Central memory CD8-positive, alpha-beta T cell (primary cell): ENCODE data around the gene TFAP2C.
"Not testable (repeated sequence)": the region's sequence is repeated elsewhere in the genome, so short reads cannot be mapped to it uniquely, and the experiment has no call there.

Experiments used
- ATAC-seq: fragments of 150-1000 bp; cut with Tn5 transposase; replicated peaks from 2 replicates; pipeline ENCODE4 v1.10.0; 2022; ENCODE audit warnings: mild to moderate bottlenecking, moderate FRiP score, moderate number of reproducible peaks; ENCODE audit not compliant: poor library complexity, severe bottlenecking; ENCODE audit errors: extremely low read depth
- DNase-seq, 2 donors: peaks; one replicate each; pipeline ENCODE4 v3.0.0; 2021; ENCODE audit warnings: low spot score in 2 of 2
- H3K27ac Mint-ChIP-seq: one replicate; pipeline ENCODE4 v1.8.0; 2022; ENCODE audit warnings: low read depth, mild to moderate bottlenecking, moderate library complexity, mixed read lengths
- H3K27me3 Mint-ChIP-seq: one replicate; pipeline ENCODE4 v1.8.0; 2022; ENCODE audit warnings: mixed read lengths
- H3K36me3 Mint-ChIP-seq: one replicate; pipeline ENCODE4 v1.8.0; 2022; ENCODE audit warnings: mild to moderate bottlenecking, moderate library complexity, mixed read lengths; ENCODE audit not compliant: insufficient read depth
- H3K4me1 Mint-ChIP-seq: one replicate; pipeline ENCODE4 v1.8.0; 2022; ENCODE audit warnings: mixed read lengths
- H3K4me3 Mint-ChIP-seq: one replicate; pipeline ENCODE4 v1.8.0; 2022; ENCODE audit warnings: mild to moderate bottlenecking, moderate library complexity, mixed read lengths
- H3K9me3 Mint-ChIP-seq: one replicate; pipeline ENCODE4 v1.8.0; 2022; ENCODE audit warnings: mixed read lengths

Gene TFAP2C

DNA sequence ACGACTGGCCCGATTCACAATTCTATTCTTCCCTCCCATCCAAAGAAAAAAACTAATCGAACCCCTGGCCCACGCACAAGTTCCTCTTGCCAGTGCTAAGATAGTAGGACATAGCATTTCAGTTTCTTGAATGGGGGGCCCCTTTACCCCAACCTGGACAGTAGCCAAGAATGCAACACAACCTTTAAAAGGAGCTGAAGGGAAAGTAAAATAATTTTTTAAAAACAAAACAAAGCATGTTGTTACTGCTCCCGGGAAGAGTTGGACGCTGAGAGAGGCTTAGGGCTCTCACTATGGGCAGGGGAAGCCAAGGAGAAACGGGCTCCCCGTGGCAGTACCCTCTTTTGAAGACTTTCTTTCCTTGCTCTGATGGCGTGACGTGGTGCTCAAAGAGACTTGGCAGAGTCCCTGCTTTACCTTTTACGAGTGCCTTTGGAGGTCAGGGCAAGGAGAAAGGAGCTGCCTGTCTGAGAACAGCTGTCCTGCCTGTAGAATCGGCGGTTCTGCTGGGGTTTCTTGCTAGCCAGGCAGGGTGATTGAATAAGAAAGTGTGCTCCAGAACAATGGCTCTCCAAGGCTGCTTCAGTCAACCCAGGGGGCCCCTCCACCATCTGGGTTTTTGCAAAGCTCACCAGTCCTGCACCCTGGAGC, 5.8 kb downstream of the TFAP2C start:
- no peak for DNase-seq
- Mint-ChIP-seq H3K4me3 (no peak overlapping the region), H3K36me3 (no peaks in the 10 kb centered on the region), H3K27me3 (peaks cover 48% of the 10 kb centered on the region), H3K9me3 (no peaks in the 10 kb centered on the region), H3K4me1 (no peaks in the 10 kb centered on the region), H3K27ac (no peak overlapping the region)
- ATAC-seq: no peak

DNA sequence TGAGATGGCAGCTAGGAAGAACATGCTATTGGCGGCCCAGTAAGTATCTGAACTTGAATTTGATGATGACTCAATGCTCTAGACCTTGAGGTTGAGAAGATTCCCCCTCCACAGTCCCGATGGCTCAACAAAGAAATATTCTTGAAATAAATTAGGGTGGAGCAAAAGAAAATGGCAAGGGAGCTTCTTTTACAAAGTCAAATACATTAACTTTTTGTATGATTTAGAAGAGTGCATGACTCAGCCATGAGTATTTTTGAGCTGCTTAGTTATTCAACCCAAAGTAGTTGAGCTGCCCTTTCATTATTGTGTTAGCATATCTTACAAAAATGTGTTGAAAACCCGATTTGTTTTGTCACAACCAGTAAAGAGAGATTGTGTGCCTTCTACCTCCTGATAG, 7.6 kb downstream of the TFAP2C start:
- no peak for DNase-seq
- Mint-ChIP-seq H3K27me3 (peaks cover 44% of the 10 kb centered on the region), H3K4me1 (no peaks in the 10 kb centered on the region), H3K4me3 (no peak overlapping the region), H3K9me3 (no peaks in the 10 kb centered on the region), H3K27ac (no peak overlapping the region), H3K36me3 (no peaks in the 10 kb centered on the region)
- ATAC-seq: no peak

DNA sequence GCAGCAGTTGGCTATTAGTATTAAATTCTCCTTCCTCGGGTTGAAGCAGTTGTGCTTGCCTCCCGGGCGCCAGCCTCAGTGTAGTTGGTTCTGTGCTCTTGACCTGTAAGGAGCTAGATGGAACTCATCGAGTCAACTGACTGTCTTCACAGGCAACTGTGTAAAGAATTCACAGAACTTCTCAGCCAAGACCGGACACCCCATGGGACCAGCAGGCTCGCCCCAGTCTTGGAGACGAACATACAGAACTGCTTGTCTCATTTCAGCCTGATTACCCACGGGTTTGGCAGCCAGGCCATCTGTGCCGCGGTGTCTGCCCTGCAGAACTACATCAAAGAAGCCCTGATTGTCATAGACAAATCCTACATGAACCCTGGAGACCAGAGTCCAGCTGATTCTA, 8.5 kb downstream of the TFAP2C start:
- Mint-ChIP-seq H3K4me1 (no peaks in the 10 kb centered on the region), H3K36me3 (no peaks in the 10 kb centered on the region)

DNA sequence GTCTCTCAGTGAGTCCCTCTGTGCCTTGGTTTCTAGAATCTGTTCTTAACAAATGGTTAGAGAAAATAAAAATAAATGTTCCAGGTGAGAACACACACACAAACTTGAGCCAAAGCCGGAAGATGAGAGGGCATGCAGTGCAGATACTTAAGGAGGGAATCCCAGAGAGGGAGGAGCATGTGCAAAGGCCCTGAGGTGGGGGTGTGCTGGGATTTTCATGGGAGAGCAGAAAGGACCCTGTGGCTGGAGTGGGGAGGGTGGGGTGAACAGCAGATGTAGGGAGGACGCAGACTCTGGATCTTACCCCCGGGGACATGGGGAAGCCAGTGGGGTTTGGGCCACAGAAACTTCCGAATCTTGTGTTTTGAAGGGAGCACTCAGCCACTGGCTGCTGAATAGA, 17.5 kb downstream of the TFAP2C start:
- H3K36me3 Mint-ChIP-seq: no peaks in the 10 kb centered on the region
- DNase-seq: no peak
- H3K4me3 Mint-ChIP-seq: no peak overlapping the region
- H3K27me3 Mint-ChIP-seq: peaks cover 21% of the 10 kb centered on the region
- no peaks in the 10 kb centered on the region for H3K4me1 Mint-ChIP-seq
- H3K9me3 Mint-ChIP-seq: no peaks in the 10 kb centered on the region
- no peak for ATAC-seq
- no peak overlapping the region for H3K27ac Mint-ChIP-seq

More for the DNA sequence above, 8.5 kb downstream of the TFAP2C start:
- no peak for ATAC-seq
- Mint-ChIP-seq H3K4me3 (no peak overlapping the region), H3K27ac (no peak overlapping the region), H3K9me3 (no peaks in the 10 kb centered on the region), H3K27me3 (peaks cover 44% of the 10 kb centered on the region)
- no peak for DNase-seq

DNA sequence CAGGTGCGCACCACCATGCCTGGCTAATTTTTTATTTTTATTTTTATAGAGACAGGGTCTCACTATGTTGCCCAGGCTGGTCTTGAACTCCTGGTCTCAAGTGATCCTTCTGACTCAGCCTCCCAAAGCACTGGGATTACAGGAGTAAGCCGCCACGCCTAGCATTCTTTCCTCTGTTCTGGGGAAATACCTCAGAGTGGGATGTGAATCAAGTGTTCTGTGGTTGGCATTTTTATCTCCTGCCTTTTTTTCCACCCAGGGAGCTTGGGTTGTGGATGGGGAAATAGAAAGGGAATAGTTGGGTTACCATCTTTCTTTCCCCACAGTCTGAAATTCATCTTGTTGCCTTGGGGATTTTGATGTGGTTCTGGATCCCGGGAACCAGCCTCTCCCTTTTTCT, 24.1 kb downstream of the TFAP2C start:
- H3K27ac Mint-ChIP-seq: no peak overlapping the region
- no peak overlapping the region for H3K4me3 Mint-ChIP-seq
- H3K4me1 Mint-ChIP-seq: no peaks in the 10 kb centered on the region
- H3K9me3 Mint-ChIP-seq: no peaks in the 10 kb centered on the region
- H3K27me3 Mint-ChIP-seq: peaks cover 21% of the 10 kb centered on the region
- DNase-seq (no peak), ATAC-seq (no peak)
- peaks cover 2% of the 10 kb centered on the region for H3K36me3 Mint-ChIP-seq

DNA sequence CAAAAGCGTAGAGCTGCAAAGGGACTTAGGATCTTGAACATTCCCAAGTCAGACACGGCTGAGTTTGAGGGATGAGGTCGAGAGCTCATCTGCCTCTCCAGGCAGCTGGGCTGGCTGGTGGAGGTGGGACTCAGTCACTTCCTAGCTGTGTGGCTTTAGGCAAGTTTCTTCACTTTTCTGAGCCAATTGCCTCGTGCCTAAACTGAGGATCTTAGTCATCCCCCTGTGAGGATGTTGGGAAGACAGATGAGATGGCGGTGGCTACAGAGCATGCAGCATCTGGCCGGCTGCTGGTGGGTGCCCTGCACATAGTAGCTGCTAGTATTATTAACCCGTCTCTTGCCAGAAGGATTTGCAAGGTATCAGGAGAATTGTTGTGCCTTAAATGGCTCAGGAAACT, 27.5 kb downstream of the TFAP2C start:
- ATAC-seq (no peak), DNase-seq (no peak)
- Mint-ChIP-seq H3K9me3 (no peaks in the 10 kb centered on the region), H3K36me3 (peaks cover 2% of the 10 kb centered on the region), H3K27ac (no peak overlapping the region), H3K4me1 (no peaks in the 10 kb centered on the region), H3K4me3 (no peak overlapping the region), H3K27me3 (peaks cover 21% of the 10 kb centered on the region)

DNA sequence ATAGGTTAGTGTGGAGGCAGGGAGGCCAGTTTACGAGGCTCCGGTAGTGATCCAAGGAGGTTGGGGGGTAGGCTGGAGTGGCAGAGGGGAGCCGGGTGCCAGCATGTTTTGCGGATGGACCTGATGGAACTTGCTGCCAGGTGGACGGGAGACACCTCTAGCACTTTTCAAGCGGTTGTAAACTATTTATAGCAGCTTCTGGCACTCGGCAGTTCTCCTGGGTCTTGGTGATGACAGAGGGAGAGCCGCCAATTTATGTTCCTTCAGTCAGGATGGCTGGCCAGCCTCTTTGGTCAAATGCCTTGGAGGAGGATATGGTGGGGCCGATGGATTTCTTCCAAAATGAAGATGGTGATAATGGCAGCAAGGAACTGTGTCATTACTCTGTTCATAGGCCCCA, 28.8 kb downstream of the TFAP2C start:
- peaks cover 21% of the 10 kb centered on the region for H3K27me3 Mint-ChIP-seq
- H3K9me3 Mint-ChIP-seq: no peaks in the 10 kb centered on the region
- H3K4me3 Mint-ChIP-seq: no peak overlapping the region
- H3K27ac Mint-ChIP-seq: no peak overlapping the region
- ATAC-seq: no peak
- no peaks in the 10 kb centered on the region for H3K4me1 Mint-ChIP-seq
- no peak for DNase-seq
- H3K36me3 Mint-ChIP-seq: peaks cover 2% of the 10 kb centered on the region

DNA sequence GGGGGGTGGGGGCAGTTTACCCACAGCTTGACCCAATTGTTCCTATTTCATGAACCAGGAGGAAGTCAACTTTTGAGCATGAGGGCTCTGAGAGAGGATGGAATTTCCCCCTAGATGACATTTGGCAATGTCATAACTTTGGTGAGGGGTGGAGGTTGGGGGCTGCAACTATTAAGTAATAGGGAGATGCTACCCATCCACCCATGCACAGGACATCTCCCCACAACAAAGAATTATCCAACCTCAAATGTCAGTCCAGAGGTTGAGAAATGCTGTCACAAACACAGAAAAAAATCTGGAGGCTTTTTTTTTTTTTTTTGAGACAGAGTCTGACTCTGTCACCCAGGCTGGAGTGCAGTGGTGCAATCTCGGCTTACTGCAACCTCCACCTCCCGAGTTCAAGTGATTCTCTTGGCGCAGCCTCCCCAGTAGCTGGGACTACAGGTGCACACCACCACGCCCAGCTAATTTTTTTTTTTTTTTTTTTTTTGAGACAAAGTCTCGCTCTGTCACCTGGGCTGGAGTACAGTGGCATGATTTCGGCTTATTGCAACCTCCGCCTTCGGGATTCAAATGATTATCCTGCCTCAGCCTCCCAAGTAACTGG, 29.3 kb downstream of the TFAP2C start:
- H3K27me3 Mint-ChIP-seq: peaks cover 21% of the 10 kb centered on the region
- ATAC-seq, H3K4me3 Mint-ChIP-seq, H3K4me1 Mint-ChIP-seq, H3K9me3 Mint-ChIP-seq, H3K36me3 Mint-ChIP-seq, H3K27ac Mint-ChIP-seq, DNase-seq: not testable (repeated sequence)

DNA sequence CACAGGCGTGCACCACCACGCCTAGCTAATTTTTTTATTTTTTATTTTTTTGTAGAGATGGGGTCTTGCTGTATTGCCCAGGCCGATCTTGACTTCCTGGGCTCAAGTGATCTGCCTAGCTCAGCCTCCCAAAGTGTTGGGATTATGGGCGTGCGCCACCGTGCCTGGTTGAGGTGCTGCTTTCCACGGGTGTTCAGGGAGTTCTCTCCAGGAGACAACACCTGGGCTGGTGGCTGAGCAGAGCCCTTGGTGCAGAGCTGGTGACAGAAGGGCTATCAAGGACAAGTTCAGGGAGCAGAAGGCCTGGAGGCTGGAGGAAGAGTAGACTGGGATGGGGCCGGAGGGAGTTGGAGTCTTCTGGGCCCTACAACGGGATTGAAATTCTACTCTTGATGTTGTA, 34.6 kb downstream of the TFAP2C start:
- H3K36me3 Mint-ChIP-seq: no peaks in the 10 kb centered on the region
- no peak overlapping the region for H3K27ac Mint-ChIP-seq
- H3K27me3 Mint-ChIP-seq: peaks cover 14% of the 10 kb centered on the region
- no peak for DNase-seq
- no peak overlapping the region for H3K4me3 Mint-ChIP-seq
- no peaks in the 10 kb centered on the region for H3K4me1 Mint-ChIP-seq
- no peak for ATAC-seq
- no peaks in the 10 kb centered on the region for H3K9me3 Mint-ChIP-seq

DNA sequence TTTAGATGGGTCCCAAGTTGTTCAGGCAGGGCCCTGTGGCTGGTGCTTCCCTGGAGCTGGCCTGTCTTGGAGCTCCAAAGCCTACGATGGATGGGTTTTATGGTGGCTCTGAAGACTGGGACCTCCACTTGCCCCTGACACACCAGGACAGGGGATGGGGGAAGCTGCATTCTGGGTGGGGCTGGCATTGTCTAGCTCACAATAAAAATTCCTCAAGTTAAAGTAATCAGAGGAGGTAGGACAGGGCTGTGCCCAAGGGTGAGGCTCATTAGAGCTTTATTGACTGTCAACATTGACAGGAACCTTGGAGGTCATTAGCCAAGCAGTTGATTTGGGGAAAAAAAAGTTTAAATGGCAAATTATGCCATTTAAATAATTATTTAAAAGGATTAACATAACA, 35.7 kb downstream of the TFAP2C start:
- ATAC-seq (no peak), DNase-seq (no peak)
- no peak overlapping the region for H3K4me3 Mint-ChIP-seq
- H3K36me3 Mint-ChIP-seq: no peaks in the 10 kb centered on the region
- no peak overlapping the region for H3K27ac Mint-ChIP-seq
- H3K4me1 Mint-ChIP-seq: no peaks in the 10 kb centered on the region
- no peaks in the 10 kb centered on the region for H3K9me3 Mint-ChIP-seq
- peaks cover 14% of the 10 kb centered on the region for H3K27me3 Mint-ChIP-seq

DNA sequence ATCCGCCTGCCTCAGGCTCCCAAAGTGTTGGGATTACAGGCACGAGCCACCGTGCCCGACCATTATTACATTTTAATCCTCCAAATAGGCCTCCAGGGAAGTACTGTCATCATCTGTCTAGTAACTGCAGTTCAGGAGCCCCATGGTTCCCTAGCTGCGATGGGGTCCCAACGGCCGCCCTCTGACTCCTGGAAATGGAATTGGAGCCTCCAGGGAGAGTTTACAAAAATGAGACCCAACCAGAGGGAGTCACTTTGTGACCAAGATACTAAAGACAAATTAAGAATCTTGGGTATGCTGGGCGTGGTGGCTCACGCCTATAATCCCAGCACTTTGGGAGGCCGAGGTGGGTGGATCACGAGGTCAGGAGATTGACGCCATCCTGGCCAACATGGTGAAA, 36.7 kb downstream of the TFAP2C start:
- DNase-seq (no peak), ATAC-seq (no peak)
- Mint-ChIP-seq H3K9me3 (no peaks in the 10 kb centered on the region), H3K27ac (no peak overlapping the region), H3K36me3 (no peaks in the 10 kb centered on the region), H3K4me1 (no peaks in the 10 kb centered on the region), H3K27me3 (peaks cover 14% of the 10 kb centered on the region), H3K4me3 (no peak overlapping the region)

DNA sequence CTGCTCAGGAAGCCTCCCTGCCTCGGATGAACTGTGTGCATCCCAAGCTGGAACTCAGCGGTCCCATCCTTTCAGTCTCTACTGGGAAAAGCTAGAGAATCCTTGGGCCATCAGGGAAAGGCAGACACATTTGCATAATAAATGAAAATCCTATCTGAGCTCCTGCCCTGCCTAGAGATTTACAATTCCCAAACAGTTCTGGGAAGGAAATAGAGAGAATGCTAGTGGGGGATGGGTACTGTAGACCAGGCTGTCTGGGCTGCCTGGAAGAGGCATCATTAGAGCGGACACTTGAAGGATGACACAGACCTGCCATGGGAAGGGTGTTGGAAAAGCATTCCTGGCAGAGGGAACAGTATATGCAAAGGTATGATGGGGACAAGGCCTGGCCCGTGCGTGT, 44.3 kb downstream of the TFAP2C start:
- Mint-ChIP-seq H3K4me1 (no peaks in the 10 kb centered on the region), H3K36me3 (no peaks in the 10 kb centered on the region), H3K4me3 (no peak overlapping the region), H3K27me3 (peaks cover 13% of the 10 kb centered on the region), H3K27ac (no peak overlapping the region), H3K9me3 (no peaks in the 10 kb centered on the region)
- DNase-seq: no peak
- no peak for ATAC-seq

DNA sequence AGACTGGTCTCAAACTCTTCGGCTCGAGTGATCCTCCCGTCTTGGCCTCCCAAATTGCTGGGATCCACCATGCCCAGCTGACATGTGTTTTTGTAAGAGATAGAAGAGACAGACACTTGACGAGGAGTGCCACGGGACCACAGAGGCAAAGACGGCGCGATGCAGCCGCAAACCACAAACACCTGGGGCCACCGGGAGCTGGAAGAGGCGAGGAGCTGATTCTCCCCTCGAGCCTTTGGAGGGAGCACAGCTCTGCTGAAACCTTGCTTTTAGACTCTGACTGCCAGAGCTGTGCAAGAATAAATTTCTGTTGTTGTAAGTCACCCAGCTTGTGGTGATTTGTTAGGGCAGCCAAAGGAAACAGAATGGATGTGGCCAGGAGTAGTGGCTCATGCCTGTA, 46.9 kb downstream of the TFAP2C start:
- Mint-ChIP-seq H3K36me3 (no peaks in the 10 kb centered on the region), H3K27me3 (peaks cover 13% of the 10 kb centered on the region), H3K9me3 (no peaks in the 10 kb centered on the region), H3K4me3 (no peak overlapping the region), H3K4me1 (no peaks in the 10 kb centered on the region), H3K27ac (no peak overlapping the region)
- DNase-seq (no peak), ATAC-seq (no peak)
